Liver (tissue), 9 donors: Measurements from ENCODE around the gene SLC16A5. TPM values are rescaled to one million over a fixed set of nuclear protein-coding genes. Genes with fewer than 3 reads are reported as not detected.

Source experiments
- DNase-seq: peaks from one replicate; pipeline ENCODE4 v3.0.0-alpha.2; 2017; ENCODE audit warnings: low spot score
- H3K27ac ChIP-seq, 2 donors: one replicate each; pipeline ENCODE4 v1.7.0; 2013; ENCODE audit warnings: inconsistent platforms in 2 of 2, low read length in 2 of 2, control low read depth in 1 of 2, low read depth in 1 of 2, mild to moderate bottlenecking in 1 of 2
- H3K27me3 ChIP-seq, 4 donors: one replicate each; pipeline versions ENCODE4 v1.6.1 to v1.7.0; 2013; ENCODE audit warnings: low read length in 3 of 4, inconsistent platforms in 1 of 4, mild to moderate bottlenecking in 1 of 4, moderate library complexity in 1 of 4; ENCODE audit not compliant: control insufficient read depth in 4 of 4, insufficient read depth in 4 of 4
- H3K36me3 ChIP-seq, 4 donors: one replicate each; pipeline versions ENCODE4 v1.6.1 to v1.7.0; 2013; ENCODE audit warnings: low read length in 3 of 4, mild to moderate bottlenecking in 3 of 4, low read depth in 1 of 4, moderate library complexity in 1 of 4; ENCODE audit not compliant: control insufficient read depth in 4 of 4, insufficient read depth in 3 of 4
- H3K4me1 ChIP-seq, 4 donors: one replicate each; pipeline versions ENCODE4 v1.6.1 to v1.7.0; 2013; ENCODE audit warnings: low read length in 3 of 4, mild to moderate bottlenecking in 3 of 4, moderate library complexity in 1 of 4; ENCODE audit not compliant: control insufficient read depth in 4 of 4, insufficient read depth in 4 of 4
- H3K4me3 ChIP-seq, 3 donors: one replicate each; pipeline versions ENCODE4 v1.6.1 to v1.7.0; 2013; ENCODE audit warnings: low read length in 3 of 3, control low read depth in 1 of 3, low read depth in 1 of 3, mild to moderate bottlenecking in 1 of 3
- H3K9ac ChIP-seq, 2 donors: one replicate each; pipeline ENCODE4 v1.7.0; 2013; ENCODE audit warnings: low read length in 2 of 2, mild to moderate bottlenecking in 2 of 2, moderate library complexity in 2 of 2, control low read depth in 1 of 2, low read depth in 1 of 2
- H3K9me3 ChIP-seq, 4 donors: one replicate each; pipeline versions ENCODE4 v1.6.1 to v1.7.0; 2013; ENCODE audit warnings: low read length in 3 of 4; ENCODE audit not compliant: control insufficient read depth in 4 of 4
- ATF3 ChIP-seq: IDR thresholded peaks from 2 replicates; pipeline ENCODE4 v1.6.1; 2016; ENCODE audit warnings: antibody characterized with exemption
- EGR1 ChIP-seq, 2 donors: IDR thresholded peaks; 2 replicates each; pipeline ENCODE4 v1.6.1; 2016 to 2018; ENCODE audit warnings: antibody characterized with exemption in 2 of 2, low read depth in 2 of 2
- FOXA1 ChIP-seq: IDR thresholded peaks from 2 replicates; pipeline ENCODE4 v1.6.1; 2016; ENCODE audit warnings: antibody characterized with exemption
- FOXA2 ChIP-seq: IDR thresholded peaks from 2 replicates; pipeline ENCODE4 v1.6.1; 2016; ENCODE audit warnings: antibody characterized with exemption
- GABPA ChIP-seq, 2 donors: IDR thresholded peaks in 1 of 2; conservative IDR thresholded peaks in 1 of 2; 2 replicates each; pipeline ENCODE4 v1.6.1; 2016; ENCODE audit warnings: antibody characterized with exemption in 2 of 2, mild to moderate bottlenecking in 1 of 2, moderate library complexity in 1 of 2
- HNF4A ChIP-seq, 2 donors: conservative IDR thresholded peaks; 2 replicates each; pipeline ENCODE4 v1.6.1; 2016; ENCODE audit warnings: antibody characterized with exemption in 2 of 2, mild to moderate bottlenecking in 2 of 2
- HNF4G ChIP-seq: IDR thresholded peaks from 2 replicates; pipeline ENCODE4 v1.6.1; 2016; ENCODE audit warnings: antibody characterized with exemption
- JUND ChIP-seq, 2 donors: IDR thresholded peaks; 2 replicates each; pipeline ENCODE4 v1.6.1; 2016; ENCODE audit warnings: antibody characterized with exemption in 2 of 2
- MAX ChIP-seq: IDR thresholded peaks from 2 replicates; pipeline ENCODE4 v1.6.1; 2016; ENCODE audit warnings: antibody characterized with exemption
- NR2F2 ChIP-seq: IDR thresholded peaks from 2 replicates; pipeline ENCODE4 v1.6.1; 2016; ENCODE audit warnings: antibody characterized with exemption
- REST ChIP-seq: IDR thresholded peaks from 2 replicates; pipeline ENCODE4 v1.6.1; 2016; ENCODE audit warnings: antibody characterized with exemption, mild to moderate bottlenecking
- RXRA ChIP-seq, 2 donors: IDR thresholded peaks; 2 replicates each; pipeline ENCODE4 v1.6.1; 2017 to 2018; ENCODE audit warnings: antibody characterized with exemption in 2 of 2, mild to moderate bottlenecking in 1 of 2
- SP1 ChIP-seq: IDR thresholded peaks from 2 replicates; pipeline ENCODE4 v1.6.1; 2018; ENCODE audit warnings: antibody characterized with exemption, mild to moderate bottlenecking
- ZBTB33 ChIP-seq: IDR thresholded peaks from 2 replicates; pipeline ENCODE4 v1.6.1; 2016; ENCODE audit warnings: antibody characterized with exemption
- WGBS: extraction: QIAGEN DNeasy Blood & Tissue Kit; methylation state at CpG from one replicate; pipeline ENCODE4 v1.1.7; 2013; 5-methylcytosine and 5-hydroxymethylcytosine counted together
- polyA plus RNA-seq, 2 donors: library from polyadenylated mRNA; stranded (reverse) in 1 of 2; unstranded in 1 of 2; fragments of 200-250 nt in 1 of 2; fragments of >200 nt in 1 of 2; fragmentation: Nextera tagmentation in 1 of 2; extraction: Ambion mirVana in 1 of 2; gene quantifications; one replicate each; pipeline versions ENCODE4 v1.2.1 to v1.2.3, GENCODE V29; 2013 to 2015
- total RNA-seq, 2 donors: library from RNA; depleted of rRNA; stranded (reverse); fragments of >200 nt; gene quantifications; one replicate each; pipeline ENCODE4 v1.2.3, GENCODE V29; 2014
- donor health status: healthy.
- donor health status: healthy.
- donor health status: healthy.
- donor health status: healthy.
- donor health status: healthy.

SLC16A5 gene
- total and polyA plus RNA-seq, 4 donors, result 1.0 to 4.5 (median 2.6) TPM

- no peak for TF ChIP-seq REST
Observed at GRCh38 chr17:75073618-75074047, 14.1 kb upstream of the SLC16A5 start (continued).

- 86% methylated on average over 14 of the region's 14 CpGs for WGBS
- Histone ChIP-seq H3K36me3 (no peaks in the 10 kb centered on the region), H3K9ac (no peak overlapping the region), H3K27ac (no peak overlapping the region), H3K4me3 (no peak overlapping the region), H3K4me1 (peaks cover 3 to 44% (median 39%) of the 10 kb centered on the region in 4 donors), H3K9me3 (no peaks in the 10 kb centered on the region), H3K27me3 (no peaks in the 10 kb centered on the region)
- no peak for DNase-seq
- TF ChIP-seq FOXA1, result no peak
- TF ChIP-seq EGR1 (IDR thresholded peaks at IDR 0.05; ENCODE audit: low read depth in 2 of 2), result no peak
- no peak for TF ChIP-seq MAX
- no peak for TF ChIP-seq ZBTB33
- no peak for TF ChIP-seq JUND (IDR thresholded peaks at IDR 0.05)
- TF ChIP-seq FOXA2, result no peak
- TF ChIP-seq NR2F2, result no peak
- no peak for TF ChIP-seq HNF4A (conservative IDR thresholded peaks at IDR 0.05)
- no peak for TF ChIP-seq GABPA (IDR thresholded peaks at IDR 0.05 in 1 of 2, conservative IDR thresholded peaks at IDR 0.05 in 1 of 2)
- no peak for TF ChIP-seq ATF3
- no peak for TF ChIP-seq RXRA (IDR thresholded peaks at IDR 0.05)
- no peak for TF ChIP-seq SP1
Observed at GRCh38 chr17:75074532-75074931, 13.2 kb upstream of the SLC16A5 start.

- WGBS, result 76% methylated on average over 4 of the region's 4 CpGs
- Histone ChIP-seq H3K36me3 (no peaks in the 10 kb centered on the region), H3K27ac (no peak overlapping the region)
Observed at GRCh38 chr17:75075597-75076336, 12.0 kb upstream of the SLC16A5 start.

More at GRCh38 chr17:75075597-75076336, 12.0 kb upstream of the SLC16A5 start:
- H3K9me3 ChIP-seq, result no peaks in the 10 kb centered on the region
- H3K4me3 ChIP-seq, result no peak overlapping the region
- no peak for DNase-seq
- H3K4me1 ChIP-seq, result peaks cover 3 to 47% (median 39%) of the 10 kb centered on the region in 4 donors
- TF ChIP-seq HNF4G (no peak), MAX (no peak), RXRA (IDR thresholded peaks at IDR 0.05) (no peak), EGR1 (IDR thresholded peaks at IDR 0.05; ENCODE audit: low read depth in 2 of 2) (no peak)
- H3K27me3 ChIP-seq, result no peaks in the 10 kb centered on the region
- no peak overlapping the region for H3K9ac ChIP-seq
